HL-60/S4 (cell line): Measurements from ENCODE around the gene KIF26B.

Experiments used
- in situ Hi-C: fragments of 300-500 bp; cut with MboI; formaldehyde crosslinking; loops from 2 replicates; pipeline ENCODE4 v1.14.3; 2022; ENCODE audit warnings: low sequenced_read_pairs

The KIF26B gene

DNA sequence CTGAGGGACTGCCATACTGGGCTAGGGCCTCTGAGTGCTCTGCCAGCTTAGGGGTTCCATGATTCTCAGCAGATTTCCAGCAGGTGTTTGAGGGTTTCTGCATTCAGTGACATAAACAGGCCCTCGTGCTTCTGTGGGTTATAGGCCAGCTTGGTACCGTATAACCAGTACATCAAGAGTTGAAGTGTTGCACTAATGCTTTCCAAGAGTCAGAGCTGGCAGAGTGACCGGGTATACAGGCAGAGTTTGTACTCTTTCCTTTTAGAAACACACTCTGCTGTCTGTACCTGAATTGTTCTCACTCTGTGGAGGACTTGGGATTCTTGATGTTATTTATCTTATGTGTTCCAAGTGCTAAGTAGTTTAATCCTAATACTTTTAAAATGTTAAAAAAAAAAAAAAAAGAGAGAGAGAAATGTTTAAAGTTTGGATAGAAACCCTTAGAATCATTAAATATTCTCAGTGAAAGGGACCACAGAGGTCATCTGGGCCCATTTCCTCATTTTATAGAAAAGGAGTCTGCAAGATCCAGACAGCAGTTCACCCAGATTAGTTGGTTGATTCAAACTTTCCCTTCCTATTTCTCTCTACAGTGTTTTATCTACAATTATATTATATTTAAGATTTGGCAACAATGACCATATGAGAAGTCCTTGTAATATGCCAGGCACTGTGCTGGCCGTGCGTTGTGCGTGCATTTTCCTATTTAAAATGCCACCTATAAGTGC lies 325.8 kb downstream of the KIF26B start:
- in situ Hi-C loops = no loop called here

DNA sequence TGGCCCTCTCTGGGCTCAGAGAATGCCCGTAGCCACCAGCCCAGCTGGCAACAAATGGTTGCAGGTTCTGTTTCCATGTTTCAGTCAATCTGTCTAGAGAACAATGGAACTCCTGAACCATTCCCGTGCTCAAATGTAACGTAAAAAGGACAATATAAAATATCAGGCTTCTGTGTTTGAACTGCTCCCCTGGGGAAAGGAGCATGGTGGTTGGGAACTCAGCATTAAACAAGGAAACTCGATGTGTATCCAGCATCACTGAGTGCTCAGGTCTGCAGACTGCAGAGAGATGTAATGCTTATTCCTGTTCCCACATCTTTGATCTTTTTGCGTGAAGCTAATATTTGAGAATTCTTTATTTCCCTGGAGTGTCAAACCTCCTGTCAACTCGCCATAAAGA lies 326.5 kb downstream of the KIF26B start:
- in situ Hi-C loops = no loop called here

DNA sequence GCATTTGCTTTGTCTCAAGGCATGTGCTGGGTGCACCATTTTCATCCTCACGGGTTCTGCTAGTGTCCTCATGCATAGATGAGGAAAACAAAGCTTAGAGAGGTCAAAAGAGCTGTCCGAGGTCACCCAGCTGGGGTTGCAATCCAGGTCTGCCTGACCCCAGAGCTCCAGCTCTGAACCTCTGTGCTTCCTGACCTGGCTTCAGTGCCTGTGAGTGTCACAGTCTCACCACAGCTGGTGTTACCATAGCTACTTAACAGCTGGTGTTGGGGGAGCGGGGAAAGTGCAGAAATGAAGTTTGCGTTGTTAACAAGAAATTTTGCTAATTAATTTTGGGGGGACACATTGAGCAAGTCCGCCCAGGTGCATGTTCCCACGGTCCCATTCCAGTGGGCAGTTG lies 328.5 kb downstream of the KIF26B start:
- in situ Hi-C loops = no loop called here

DNA sequence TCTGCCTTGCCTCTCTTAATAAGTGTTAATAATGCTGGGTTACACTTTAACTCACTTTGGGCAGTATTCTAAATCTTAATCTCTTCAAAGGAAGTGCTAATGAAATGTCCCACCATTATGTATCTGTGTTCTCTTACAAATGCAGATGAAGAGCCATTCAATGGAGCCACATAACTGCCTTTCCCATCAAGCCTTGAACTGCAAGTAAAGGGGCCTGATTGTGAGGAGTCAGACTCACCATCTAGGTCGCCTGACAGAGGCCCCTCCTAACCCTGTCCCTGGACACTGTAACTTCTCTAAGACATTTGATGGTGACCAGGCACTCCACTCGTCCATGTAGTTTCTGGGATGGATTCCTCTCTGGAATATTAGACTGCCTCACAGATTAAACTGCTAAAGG lies 329.4 kb downstream of the KIF26B start:
- in situ Hi-C loops = no loop called here

DNA sequence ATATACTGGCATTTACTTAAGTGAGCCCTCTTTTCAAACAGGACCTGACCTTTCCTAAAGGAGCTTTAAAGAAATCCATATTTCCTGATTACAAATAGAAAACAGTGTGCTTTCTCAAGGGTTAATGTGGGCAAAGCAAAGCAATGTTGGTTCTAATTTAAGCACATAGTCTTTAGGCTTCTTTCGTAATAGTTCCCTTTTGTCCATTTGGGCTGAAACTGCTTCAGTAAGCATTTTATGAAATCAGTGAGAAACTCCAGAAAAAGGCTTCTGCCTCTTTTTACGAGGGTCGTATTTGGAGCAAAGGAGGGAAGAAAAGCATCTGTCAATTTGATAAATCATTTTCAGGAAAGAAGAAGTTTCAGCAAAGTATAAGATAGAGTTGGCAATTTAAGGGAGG lies 331.2 kb downstream of the KIF26B start:
- in situ Hi-C loops = no loop called here

DNA sequence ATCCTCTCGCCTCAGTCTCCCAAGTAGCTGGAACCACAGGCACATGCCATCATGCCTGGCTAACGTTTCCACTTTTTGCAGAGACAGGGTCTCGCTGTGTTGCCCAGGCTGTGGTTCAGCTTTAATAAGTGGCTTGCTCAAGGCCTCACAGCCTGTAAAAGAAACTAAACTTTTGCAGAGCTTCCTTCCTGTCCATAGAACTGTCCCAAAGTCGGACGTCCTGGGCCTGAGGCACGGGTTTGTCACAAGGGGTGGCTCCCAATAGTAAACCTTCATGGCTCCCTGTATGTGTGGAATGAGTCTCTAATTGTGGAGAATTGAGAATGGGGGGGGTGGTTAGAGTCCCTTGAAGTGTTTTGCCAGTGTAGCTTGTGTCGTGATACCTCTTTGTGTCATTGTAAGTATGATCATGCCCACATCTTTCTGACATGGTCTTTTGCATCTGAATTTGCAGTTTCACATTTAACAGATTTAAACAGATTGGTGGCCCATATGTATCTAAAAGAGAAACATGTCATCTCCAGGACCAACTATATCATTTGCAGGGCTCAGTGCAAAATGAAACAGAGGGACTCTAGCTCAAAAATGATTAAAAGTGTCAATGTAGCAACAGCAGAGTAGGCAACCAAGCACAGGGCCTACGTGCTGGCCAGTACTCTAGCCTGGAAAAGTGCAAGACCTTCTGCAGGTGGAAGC lies 332.1 kb downstream of the KIF26B start:
- in situ Hi-C loops = no loop called here

DNA sequence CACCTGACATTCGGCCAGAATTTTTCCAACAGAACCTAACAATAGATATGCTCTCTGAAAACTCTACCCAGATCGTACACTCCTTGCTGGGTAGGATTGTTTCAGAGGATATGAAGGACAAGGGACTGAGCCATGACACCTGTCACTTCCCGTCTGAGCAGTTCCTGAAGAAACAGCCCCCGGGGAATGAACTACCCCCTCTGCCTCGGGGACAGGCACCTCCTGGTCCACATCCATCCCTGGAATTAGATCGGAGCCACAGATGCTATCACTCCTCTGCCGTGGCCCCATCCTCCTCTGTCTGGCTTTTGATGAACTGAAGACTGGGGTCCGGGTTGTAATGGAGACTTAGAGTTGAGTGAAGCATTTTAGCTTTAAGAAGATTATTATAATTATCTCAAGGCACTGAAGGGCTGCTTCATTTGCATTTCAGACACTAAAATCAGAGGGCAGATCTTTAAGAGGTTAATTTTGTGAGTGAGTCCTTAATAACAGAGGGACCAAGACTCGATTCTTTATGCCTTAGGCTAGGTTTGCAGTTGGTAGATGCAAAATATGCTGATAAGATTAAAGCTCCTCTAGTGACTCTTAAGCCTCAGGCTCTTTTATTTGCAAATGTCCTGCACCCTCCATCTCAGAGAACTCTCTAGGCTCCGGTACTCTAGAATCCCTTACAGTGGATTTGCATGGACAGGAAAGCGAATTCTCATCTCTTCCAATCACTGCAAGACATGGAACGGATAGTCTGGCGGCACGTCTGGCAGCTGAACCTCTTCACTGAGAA lies 333.8 kb downstream of the KIF26B start:
- in situ Hi-C loops = no loop called here

DNA sequence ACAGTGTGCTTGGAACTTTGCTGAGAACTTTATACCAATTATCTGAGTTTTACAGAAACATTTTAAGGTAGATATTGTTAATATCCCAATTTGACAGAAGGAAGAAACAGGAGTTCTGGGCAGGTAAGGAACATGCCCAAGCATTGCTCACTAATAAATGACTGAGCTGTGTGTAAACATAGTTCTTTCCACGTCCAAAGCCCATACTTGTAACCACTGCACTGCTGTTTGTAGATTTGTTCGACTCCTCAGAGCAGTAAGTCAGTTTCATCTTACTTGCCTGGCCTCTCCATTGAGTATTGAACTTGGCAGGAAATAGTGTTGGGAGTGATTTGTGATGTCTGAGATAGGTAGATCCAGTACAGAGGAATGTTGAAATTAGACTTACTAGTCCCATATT lies 335.1 kb downstream of the KIF26B start:
- in situ Hi-C loops = no loop called here

DNA sequence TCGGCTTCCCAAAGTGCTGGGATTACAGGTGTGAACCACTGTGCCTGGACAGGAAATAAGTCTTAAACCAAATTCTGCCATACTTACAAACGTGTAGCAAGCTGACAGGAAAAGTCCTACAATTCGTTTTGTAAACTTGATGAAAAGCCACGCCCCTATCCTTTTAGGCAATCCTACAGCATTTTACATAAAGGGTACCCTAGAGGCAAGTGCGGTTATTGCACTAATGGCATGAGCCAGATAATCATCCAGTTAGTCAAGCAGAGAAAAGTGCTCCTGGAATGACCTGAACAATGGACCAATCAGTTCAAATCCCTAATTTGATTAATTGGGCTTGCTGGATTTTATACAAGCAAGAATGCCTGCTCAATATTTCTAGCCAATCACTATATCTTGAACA lies 338.2 kb downstream of the KIF26B start:
- in situ Hi-C loops = no loop called here

DNA sequence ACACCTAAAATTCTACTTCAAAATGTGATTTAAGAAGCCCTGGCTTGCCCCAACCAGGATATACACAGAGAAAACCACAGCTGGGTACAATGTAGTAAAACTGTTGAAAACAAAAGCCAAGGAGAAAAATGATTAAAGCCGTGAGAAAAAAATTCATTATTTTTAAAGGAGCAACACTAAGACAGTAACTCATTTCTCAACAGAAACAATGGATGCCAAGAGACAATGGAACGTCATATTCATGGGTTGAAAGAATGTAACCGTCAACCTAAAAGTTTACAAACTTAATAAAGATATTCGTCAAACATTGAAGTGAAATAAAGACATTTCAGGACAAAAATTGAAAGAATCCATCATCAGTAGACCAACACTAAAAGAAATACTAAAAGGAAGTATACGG lies 340.9 kb downstream of the KIF26B start:
- in situ Hi-C loops = no loop called here

DNA sequence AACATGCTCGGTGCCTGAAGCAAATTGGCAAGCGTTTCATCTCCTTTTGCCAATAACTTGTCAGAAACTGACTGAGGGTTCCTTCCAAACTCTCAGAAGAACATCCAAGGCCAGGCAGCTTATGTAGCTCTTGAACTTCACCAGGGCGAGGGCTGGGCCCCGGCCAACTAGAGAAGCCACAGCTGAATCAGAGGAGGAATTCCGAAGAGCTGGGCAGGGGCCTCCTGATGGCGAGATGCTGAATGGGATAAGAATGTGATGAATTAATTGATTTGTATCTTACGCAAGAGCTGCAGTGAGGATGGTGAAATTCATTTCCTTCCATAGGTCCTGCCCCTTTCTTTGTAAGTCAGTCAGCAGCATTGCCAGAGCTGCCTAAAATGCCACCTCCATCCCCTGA lies 345.8 kb downstream of the KIF26B start:
- in situ Hi-C loops = no loop called here

DNA sequence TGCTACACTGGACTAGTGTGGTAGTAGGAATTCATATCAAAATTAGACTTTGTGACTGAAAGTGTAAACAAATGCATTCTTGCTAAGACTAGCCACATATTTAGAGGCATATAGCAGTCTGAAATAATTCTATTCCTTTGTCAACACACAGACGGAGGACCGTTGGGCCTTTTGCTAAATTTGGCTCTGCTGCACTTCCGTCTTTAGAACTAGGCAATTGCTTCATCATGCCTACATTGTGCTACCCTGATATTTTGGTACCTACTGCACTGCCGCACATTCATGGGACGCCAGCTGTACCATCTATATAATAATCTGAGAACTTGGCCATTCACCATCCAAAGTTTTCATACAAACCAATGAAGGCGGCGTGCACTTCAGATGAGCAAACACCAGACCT lies 346.8 kb downstream of the KIF26B start:
- in situ Hi-C loops = no loop called here

DNA sequence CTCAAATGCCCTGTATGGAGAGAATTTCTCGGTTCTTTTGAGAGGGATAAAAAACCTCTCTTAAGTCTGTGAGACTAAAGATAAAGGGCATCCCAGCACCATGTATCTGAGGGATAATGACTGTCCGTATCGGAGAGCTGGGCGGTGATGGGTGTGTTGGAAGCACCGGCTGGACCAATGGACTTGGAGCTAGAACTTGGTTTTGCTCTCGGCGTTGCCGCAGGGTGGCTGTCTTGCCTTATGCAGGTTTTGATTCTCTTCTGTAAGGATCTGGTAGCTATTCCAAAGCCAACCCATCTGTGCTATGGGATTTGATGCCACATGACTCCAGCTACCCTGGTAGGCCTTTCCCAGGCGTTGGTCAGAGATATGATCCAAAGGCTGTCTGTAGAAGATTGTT lies 348.8 kb downstream of the KIF26B start:
- in situ Hi-C loops = no loop called here

DNA sequence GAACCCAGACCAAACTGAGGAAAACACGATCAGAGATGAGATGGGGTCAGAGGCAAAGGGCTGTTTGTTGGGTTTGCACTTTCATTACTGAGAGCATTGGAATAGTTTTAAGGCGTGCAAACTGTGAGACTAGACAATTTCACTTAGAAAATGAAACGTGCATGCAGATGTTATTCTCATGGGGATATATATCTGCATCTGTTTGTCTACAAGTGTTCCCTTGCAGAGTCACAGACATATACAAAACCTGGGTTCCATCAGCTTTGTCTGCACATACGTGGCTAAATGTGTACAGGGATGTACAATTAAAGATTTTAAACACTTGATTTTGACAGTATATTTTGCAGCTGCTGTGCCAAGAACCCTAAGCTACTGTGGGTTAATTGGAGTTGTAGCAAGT lies 355.4 kb downstream of the KIF26B start:
- in situ Hi-C loops = loop anchor here (10.0 kb wide), 1 partner anchor 495 kb away; no protein-coding TSS in a partner anchor

DNA sequence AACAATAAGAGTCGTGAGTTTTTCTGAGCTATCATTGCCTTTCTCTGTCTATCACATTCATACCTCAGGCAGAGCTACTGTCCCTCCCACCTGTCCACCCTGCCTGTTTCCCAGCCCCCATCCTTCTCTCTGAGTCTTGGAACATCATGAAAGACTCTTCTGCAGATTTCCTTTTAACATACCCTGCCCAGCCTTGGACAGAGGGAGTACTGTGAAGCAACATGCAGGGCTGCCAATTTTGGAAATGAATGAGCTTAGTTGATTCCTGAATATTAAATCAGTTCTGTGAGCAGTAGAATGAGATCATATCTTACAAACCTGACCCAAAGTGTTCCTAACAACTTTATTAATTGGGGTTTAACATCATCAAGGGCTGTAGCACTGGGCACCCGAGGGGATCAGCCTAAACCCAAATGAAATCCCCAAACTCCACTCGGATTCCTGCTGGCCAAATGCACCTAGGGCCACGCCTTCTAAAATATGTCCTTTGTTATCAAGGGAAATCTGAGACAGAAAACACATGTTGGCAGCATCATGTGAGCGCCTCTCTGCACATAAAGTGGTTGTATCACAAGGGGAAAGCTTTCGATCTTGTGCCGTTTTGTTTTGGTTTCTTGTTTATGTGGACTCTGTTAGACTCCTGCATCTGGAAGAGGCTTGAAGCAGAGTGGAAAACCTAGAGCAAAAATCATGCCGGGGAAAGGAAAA lies 357.6 kb downstream of the KIF26B start:
- in situ Hi-C loops = loop anchor here (10.0 kb wide), 1 partner anchor 492 kb away; no protein-coding TSS in a partner anchor

DNA sequence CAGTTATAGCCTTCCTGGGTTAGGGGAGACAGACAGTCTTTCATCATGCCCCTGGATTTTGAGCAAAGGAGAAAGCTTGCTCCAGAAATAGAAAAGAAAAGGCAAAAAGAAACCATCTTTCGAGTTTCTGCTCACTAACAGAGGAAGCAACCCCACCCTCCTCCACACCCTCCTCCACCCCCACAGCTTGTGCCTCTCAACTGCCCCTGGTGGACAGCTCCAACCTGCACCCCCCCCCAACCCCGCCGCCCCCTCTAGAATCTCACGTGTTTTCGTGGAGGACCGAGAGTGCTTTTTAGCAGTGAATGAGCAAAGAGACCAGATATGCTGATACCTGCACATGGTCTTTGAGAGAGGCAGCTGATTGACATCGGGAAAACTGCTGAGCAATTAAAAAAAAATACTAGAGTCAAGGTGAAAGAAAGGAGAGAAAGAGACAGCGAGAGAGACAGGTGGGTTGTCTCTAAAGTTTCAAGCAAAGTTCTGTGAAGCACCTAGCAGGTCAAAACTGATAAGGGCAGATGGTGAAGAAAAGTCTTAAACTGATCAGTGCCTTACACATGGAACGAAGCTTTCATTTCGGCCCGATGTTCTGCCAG lies 358.3 kb downstream of the KIF26B start:
- in situ Hi-C loops = loop anchor here (10.0 kb wide), 1 partner anchor 492 kb away; no protein-coding TSS in a partner anchor

DNA sequence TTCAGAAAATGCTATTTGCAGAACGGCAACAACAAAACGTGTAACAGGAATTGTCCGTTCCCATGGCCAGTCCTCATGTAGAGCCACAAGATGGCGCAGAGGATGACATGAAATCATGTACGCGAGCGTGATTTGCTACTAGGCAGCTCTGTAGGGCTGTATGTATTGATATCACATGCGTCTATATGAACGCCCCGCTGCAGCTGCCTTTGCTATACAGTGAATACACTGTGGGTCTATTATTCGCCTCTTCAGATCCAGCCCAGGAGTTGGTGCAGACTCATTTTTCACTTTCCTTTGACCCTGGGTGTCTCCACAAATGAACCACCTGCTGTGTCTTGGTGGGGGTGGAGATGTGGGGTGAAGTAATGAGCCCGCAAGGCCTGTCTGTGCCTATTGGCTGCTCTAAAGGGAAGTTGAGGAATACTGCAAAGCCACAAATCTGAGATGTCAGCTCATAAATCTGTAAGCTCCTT lies 361.5 kb downstream of the KIF26B start:
- in situ Hi-C loops = loop anchor here (10.0 kb wide), 1 partner anchor 488 kb away; no protein-coding TSS in a partner anchor

DNA sequence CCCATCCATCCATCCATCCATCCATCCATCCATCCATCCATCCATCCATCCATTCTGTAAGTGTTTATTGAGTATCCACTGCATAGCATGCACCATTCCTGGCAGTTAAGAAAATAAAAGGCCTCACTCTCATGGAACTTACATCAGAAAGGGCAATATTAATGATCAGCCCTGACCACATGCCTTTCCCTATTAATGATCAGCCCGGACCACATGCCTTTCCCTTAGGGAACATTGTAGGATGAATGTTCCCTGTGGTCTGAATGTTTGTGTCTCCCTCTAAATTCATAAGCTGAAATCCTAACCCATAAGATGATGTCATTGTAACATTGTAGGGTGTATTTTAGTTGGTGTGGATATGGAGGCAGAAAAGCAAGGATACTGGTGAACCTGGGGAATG lies 365.8 kb downstream of the KIF26B start:
- in situ Hi-C loops = no loop called here

DNA sequence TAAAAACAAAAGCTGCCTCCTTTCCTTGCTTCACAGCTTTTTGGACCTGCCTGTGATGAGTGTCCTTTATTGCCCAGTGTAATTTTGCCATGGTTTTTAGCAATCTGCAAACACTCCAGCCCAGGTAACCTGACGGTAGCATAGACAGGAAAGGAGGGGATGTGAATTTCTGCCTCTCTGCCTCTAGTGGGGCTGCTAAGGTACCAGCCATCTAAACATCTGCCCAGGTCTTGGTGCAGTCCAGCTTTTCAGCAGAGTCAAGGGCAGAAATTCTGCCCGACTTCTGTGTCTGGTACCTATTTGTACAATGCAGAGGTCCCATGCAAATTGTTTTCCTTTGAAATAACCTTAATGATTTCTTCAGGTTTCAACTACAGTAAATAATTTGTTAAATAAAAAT lies 371.4 kb downstream of the KIF26B start:
- in situ Hi-C loops = no loop called here

DNA sequence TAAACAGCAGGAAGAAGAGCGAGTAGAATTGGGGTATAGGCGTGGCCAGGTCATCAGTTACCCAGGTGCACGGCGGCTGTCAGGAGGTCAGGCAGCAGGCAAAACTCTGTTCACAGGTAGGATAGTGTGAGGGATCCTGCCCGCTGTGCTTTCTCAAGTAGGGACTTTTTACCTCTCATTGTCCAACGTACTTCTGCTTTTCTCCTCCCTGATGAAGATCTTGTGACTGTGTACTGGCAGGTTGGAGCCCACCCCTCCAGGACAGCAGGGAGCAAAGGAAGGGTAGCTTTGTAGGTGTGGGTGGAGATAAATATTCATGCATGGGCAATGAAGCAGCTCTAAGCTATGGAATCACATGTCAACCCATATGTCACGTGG lies 373.5 kb downstream of the KIF26B start:
- in situ Hi-C loops = no loop called here

DNA sequence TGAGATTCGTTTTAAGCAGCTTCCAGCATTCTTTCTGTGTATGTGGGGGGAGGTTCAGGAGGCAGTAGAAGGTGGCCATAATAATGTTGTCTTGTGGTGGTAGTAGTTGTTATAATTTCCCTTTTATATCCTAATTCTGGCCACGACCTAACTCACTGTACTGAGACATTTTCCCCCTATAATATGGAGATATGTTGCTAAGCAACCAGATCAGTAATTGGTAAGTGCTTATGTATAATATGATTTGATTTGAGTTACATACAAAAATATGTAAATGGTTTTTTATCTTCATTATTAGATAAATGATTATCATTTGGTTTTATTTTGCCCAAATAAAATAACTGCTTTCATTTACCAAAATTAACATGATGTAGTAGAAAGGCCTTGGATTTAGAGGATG lies 376.2 kb downstream of the KIF26B start:
- in situ Hi-C loops = no loop called here
